NCI-H2171 treated with DMSO at 0.1 percent for 48 hours (cell line): ENCODE data around the gene FAM131B.
"Not testable (repeated sequence)": the region's sequence is repeated elsewhere in the genome, so short reads cannot be mapped to it uniquely, and the experiment has no call there.

ENCODE experiments used
- DNase-seq: peaks from one replicate; lab custom pipeline; 2025; lab: John Stamatoyannopoulos, UW

The FAM131B gene

GRCh38 chr7:143362131-143363015 lies at the start of gene FAM131B:
Gene FAM131B (minus strand): TSS chr7:143362713. CDS start chr7:143362603, 110 bp downstream.
- peak; percentile 40 for DNase-seq

GRCh38 chr7:143411976-143412708 lies 49.6 kb upstream of the FAM131B start:
- DNase-seq, result no peak

GRCh38 chr7:143410521-143411004 lies 48.0 kb upstream of the FAM131B start:
- DNase-seq, result peak; percentile 6

GRCh38 chr7:143408686-143409561 lies 46.4 kb upstream of the FAM131B start, which contains the start of gene EPHA1:
Gene EPHA1 (minus strand): TSS chr7:143408856. CDS start chr7:143408805, 51 bp downstream.
- peak; percentile 60 for DNase-seq

- DNase-seq, result no peak
These were observed 45.8 kb upstream of the FAM131B start for GRCh38 chr7:143408252-143408685.

GRCh38 chr7:143407287-143408251 lies 45.1 kb upstream of the FAM131B start:
- no peak for DNase-seq

GRCh38 chr7:143406002-143406357 lies 43.5 kb upstream of the FAM131B start:
- DNase-seq, result no peak

- peak; percentile 77 for DNase-seq
These were observed 42.9 kb upstream of the FAM131B start for GRCh38 chr7:143405173-143406001.

- not testable (repeated sequence) for DNase-seq
These were observed 39.7 kb upstream of the FAM131B start for GRCh38 chr7:143402233-143402632.

GRCh38 chr7:143401265-143401664 lies 38.8 kb upstream of the FAM131B start:
- no peak for DNase-seq

- no peak for DNase-seq
These were observed 37.1 kb upstream of the FAM131B start for GRCh38 chr7:143399642-143400041.

GRCh38 chr7:143399151-143399550 lies 36.6 kb upstream of the FAM131B start:
- no peak for DNase-seq

- no peak for DNase-seq
These were observed 36.1 kb upstream of the FAM131B start for GRCh38 chr7:143398616-143399015.

GRCh38 chr7:143397710-143398530 lies 35.4 kb upstream of the FAM131B start:
- no peak for DNase-seq

GRCh38 chr7:143396625-143397556 lies 34.4 kb upstream of the FAM131B start:
- DNase-seq, result no peak

GRCh38 chr7:143396182-143396581 lies 33.7 kb upstream of the FAM131B start:
- no peak for DNase-seq
